Ishikawa (cell line): ENCODE results near the gene GSKIP.

ENCODE experiments used
- EP300 ChIP-seq: IDR thresholded peaks from 2 replicates; pipeline ENCODE4 v1.6.1; 2012; ENCODE audit warnings: borderline replicate concordance
- TAF1 ChIP-seq: IDR thresholded peaks from 2 replicates; pipeline ENCODE4 v1.6.1; 2012; ENCODE audit warnings: low read depth, mild to moderate bottlenecking
- TF ChIP-seq, protein P1 (sequence below): IDR thresholded peaks from 2 replicates; pipeline ENCODE4 v1.6.1; 2012; ENCODE audit warnings: low read depth, mild to moderate bottlenecking

DNA sequence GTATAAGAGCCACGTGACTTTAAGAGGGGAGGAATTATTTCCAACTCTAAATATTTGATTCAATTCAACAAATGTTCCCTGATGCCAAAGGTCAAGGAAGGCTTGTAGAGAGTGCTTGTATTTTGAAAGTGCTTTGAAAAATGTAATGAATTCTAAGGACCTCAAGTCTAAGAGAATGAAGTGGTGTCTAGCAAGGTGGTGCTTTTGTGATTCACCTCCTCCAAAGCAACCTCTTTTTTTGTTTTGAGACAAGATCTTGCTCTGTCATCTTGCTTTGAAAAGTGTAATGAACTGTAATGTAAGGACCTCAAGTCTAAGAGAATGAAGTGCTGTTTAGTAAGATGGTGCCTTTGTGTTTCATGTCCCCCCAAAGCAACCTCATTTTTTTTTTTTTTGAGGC lies 42.4 kb downstream of the GSKIP start:
- TF ChIP-seq, protein P1, sequence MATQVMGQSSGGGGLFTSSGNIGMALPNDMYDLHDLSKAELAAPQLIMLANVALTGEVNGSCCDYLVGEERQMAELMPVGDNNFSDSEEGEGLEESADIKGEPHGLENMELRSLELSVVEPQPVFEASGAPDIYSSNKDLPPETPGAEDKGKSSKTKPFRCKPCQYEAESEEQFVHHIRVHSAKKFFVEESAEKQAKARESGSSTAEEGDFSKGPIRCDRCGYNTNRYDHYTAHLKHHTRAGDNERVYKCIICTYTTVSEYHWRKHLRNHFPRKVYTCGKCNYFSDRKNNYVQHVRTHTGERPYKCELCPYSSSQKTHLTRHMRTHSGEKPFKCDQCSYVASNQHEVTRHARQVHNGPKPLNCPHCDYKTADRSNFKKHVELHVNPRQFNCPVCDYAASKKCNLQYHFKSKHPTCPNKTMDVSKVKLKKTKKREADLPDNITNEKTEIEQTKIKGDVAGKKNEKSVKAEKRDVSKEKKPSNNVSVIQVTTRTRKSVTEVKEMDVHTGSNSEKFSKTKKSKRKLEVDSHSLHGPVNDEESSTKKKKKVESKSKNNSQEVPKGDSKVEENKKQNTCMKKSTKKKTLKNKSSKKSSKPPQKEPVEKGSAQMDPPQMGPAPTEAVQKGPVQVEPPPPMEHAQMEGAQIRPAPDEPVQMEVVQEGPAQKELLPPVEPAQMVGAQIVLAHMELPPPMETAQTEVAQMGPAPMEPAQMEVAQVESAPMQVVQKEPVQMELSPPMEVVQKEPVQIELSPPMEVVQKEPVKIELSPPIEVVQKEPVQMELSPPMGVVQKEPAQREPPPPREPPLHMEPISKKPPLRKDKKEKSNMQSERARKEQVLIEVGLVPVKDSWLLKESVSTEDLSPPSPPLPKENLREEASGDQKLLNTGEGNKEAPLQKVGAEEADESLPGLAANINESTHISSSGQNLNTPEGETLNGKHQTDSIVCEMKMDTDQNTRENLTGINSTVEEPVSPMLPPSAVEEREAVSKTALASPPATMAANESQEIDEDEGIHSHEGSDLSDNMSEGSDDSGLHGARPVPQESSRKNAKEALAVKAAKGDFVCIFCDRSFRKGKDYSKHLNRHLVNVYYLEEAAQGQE = no peak
- TF ChIP-seq TAF1 (no peak), EP300 (no peak)
